ENCODE data around the gene LSAMP. TPM values are rescaled to one million over a fixed set of nuclear protein-coding genes. Genes with fewer than 3 reads are reported as not detected.

The LSAMP gene
- total RNA-seq, 1 experiment from 2014 or later = 0.90 TPM

DNA sequence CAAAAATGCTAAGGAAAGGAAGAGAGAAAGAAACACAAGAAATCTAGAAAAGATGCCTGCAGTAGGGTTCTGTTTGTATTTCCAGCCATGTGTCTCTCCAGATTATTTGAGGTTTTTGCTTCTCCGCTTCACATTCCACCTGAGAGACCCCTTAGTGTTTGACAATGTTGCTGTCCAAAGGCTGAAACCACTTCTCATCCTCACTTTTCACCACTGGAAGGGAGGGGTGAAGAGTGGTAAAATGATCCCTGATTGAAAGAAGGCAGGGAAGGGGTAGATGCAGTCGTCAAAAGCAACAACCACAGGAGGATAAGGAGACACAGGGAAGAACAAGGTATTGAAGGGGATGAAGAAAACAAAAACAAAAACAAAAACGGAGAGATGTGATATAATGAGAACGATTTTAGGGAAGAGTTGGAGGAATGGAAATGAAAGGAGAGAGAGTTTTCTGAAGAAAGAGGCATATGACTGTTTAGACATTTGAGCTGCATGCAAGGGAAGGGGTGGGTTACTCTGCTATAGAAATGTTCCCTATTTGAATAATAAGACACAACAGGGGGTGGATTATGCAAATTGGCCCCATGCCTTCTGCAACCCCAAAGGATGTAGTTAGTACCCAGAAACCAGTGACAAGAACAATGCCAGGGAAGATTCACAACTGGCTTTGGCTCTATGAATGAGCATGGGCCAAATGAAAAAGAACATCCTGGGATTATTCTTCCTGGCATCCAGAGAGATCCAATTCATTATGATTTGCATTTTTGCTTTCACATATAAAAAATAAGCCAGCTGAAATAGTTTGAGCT, 586.1 kb downstream of the LSAMP start:
- no peak overlapping the region for H3K27ac ChIP-seq (ENCODE audit: insufficient read length, low read depth, low read length)
- H4K20me1 ChIP-seq (ENCODE audit: control insufficient read depth, insufficient read depth, insufficient read length) = no peaks in the 10 kb centered on the region
- no peaks in the 10 kb centered on the region for H3K9me3 Mint-ChIP-seq
- H3K9me3 ChIP-seq (ENCODE audit: control insufficient read depth, low read depth, low read length) = no peaks in the 10 kb centered on the region
- H4K91ac ChIP-seq (ENCODE audit: insufficient read length, low read depth, low read length) = no peak overlapping the region
- H2BK20ac ChIP-seq (ENCODE audit: low read depth, low read length, poor library complexity, severe bottlenecking) = no peak overlapping the region
- H3K4me1 Mint-ChIP-seq = peaks cover 70 to 72% of the 10 kb centered on the region in 2 experiments
- H2BK120ac ChIP-seq (ENCODE audit: low read depth, low read length, poor library complexity, severe bottlenecking) = no peak overlapping the region
- H2AK5ac ChIP-seq (ENCODE audit: insufficient read length, low read length) = no peak overlapping the region
- no peak overlapping the region for H2BK15ac ChIP-seq (ENCODE audit: low read depth, low read length)
- H3K14ac ChIP-seq (ENCODE audit: insufficient read depth, low read length) = no peak overlapping the region
- no peaks in the 10 kb centered on the region for H3K79me1 ChIP-seq (ENCODE audit: insufficient read depth, low read depth, low read length, poor library complexity, severe bottlenecking)
- H3T11ph ChIP-seq (ENCODE audit: low read length) = no peak overlapping the region
- peak overlapping the region; percentile 41 to 93 (median 81) for H3K27ac Mint-ChIP-seq
- H3K4ac ChIP-seq (ENCODE audit: low read depth, low read length) = no peak overlapping the region
- no peak overlapping the region for H3K18ac ChIP-seq (ENCODE audit: insufficient read length, low read depth, low read length)
- H2BK12ac ChIP-seq (ENCODE audit: insufficient read length, low read depth, low read length) = no peak overlapping the region
- H3K27me3 Mint-ChIP-seq (ENCODE audit: low read depth) = peaks cover 4% of the 10 kb centered on the region
- TF ChIP-seq, protein P1, sequence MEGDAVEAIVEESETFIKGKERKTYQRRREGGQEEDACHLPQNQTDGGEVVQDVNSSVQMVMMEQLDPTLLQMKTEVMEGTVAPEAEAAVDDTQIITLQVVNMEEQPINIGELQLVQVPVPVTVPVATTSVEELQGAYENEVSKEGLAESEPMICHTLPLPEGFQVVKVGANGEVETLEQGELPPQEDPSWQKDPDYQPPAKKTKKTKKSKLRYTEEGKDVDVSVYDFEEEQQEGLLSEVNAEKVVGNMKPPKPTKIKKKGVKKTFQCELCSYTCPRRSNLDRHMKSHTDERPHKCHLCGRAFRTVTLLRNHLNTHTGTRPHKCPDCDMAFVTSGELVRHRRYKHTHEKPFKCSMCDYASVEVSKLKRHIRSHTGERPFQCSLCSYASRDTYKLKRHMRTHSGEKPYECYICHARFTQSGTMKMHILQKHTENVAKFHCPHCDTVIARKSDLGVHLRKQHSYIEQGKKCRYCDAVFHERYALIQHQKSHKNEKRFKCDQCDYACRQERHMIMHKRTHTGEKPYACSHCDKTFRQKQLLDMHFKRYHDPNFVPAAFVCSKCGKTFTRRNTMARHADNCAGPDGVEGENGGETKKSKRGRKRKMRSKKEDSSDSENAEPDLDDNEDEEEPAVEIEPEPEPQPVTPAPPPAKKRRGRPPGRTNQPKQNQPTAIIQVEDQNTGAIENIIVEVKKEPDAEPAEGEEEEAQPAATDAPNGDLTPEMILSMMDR (conservative IDR thresholded peaks at IDR 0.05) = no peak
- no peak overlapping the region for H3K23ac ChIP-seq (ENCODE audit: insufficient read length, low read depth, low read length)
- H3K4me1 ChIP-seq (ENCODE audit: insufficient read depth, low read length) = peaks cover 19% of the 10 kb centered on the region
- WGBS (ENCODE audit: extremely low coverage, insufficient read length, low lambda C conversion rate) = 100% methylated on average over 2 of the region's 4 CpGs
- peak overlapping the region; percentile 58 to 73 for H3K4me3 Mint-ChIP-seq
- H4K5ac ChIP-seq (ENCODE audit: insufficient read length, low read depth, low read length) = no peak overlapping the region
- DNase-seq = peak; percentile 57
- no peaks in the 10 kb centered on the region for H3K79me2 ChIP-seq (ENCODE audit: insufficient read depth, low read length)
- no peak overlapping the region for H4K8ac ChIP-seq (replicated peaks; ENCODE audit: insufficient read length, low read depth, low read length)
- H2AFZ ChIP-seq (ENCODE audit: low read length) = no peak overlapping the region
- H3K23me2 ChIP-seq (ENCODE audit: insufficient read length, low read depth, low read length, poor library complexity, severe bottlenecking) = no peaks in the 10 kb centered on the region
- peak overlapping the region; percentile 46 for H3K4me2 ChIP-seq (ENCODE audit: insufficient read depth, insufficient read length, low read length)
- H3K9ac ChIP-seq (ENCODE audit: extremely low read depth, insufficient read length, low read length) = no peak overlapping the region
- H3K27me3 ChIP-seq (ENCODE audit: insufficient read depth, low read length) = no peaks in the 10 kb centered on the region; the same call in 1 of the 2 replicates
- H3K56ac ChIP-seq (ENCODE audit: insufficient read length, low read depth, low read length) = no peak overlapping the region
- H3K36me3 Mint-ChIP-seq (ENCODE audit: insufficient read depth in 1 of 3, low read depth in 3 of 3) = no peaks in the 10 kb centered on the region
- no peak overlapping the region for H2BK5ac ChIP-seq (ENCODE audit: insufficient read length, low read length)
